ENCODE data around the gene SCG2.

Gene SCG2

DNA sequence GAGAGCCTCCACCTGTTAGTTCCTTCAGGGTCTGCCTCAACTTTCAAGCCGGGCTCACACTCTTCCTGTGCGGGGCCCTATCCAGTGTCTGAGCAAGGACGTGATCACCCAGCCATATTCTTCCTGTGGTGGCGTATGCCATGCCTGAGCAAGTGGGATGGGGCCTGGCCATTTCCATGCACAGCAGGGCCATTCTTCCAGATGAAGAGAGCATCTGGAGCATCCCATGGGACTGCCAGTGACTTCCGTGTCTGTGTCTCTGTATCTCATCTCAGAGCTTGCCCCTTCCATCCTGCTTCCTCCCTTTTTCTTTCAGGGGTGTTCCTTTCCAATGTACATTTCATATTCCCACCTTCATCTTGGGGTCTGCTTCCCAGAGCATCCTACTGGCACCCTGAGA is 20.2 kb downstream of the SCG2 start:
- no peak for DNase-seq (ENCODE audit: low spot score)
- TF ChIP-seq, protein P1, sequence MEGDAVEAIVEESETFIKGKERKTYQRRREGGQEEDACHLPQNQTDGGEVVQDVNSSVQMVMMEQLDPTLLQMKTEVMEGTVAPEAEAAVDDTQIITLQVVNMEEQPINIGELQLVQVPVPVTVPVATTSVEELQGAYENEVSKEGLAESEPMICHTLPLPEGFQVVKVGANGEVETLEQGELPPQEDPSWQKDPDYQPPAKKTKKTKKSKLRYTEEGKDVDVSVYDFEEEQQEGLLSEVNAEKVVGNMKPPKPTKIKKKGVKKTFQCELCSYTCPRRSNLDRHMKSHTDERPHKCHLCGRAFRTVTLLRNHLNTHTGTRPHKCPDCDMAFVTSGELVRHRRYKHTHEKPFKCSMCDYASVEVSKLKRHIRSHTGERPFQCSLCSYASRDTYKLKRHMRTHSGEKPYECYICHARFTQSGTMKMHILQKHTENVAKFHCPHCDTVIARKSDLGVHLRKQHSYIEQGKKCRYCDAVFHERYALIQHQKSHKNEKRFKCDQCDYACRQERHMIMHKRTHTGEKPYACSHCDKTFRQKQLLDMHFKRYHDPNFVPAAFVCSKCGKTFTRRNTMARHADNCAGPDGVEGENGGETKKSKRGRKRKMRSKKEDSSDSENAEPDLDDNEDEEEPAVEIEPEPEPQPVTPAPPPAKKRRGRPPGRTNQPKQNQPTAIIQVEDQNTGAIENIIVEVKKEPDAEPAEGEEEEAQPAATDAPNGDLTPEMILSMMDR (IDR thresholded peaks at IDR 0.05; ENCODE audit: borderline replicate concordance, control extremely low read depth, extremely low read depth, insufficient read depth, missing control alignments): no peak
- in situ Hi-C loops (cut with MboI; ENCODE audit: low sequenced_read_pairs, unreplicated experiment): no loop called here

DNA sequence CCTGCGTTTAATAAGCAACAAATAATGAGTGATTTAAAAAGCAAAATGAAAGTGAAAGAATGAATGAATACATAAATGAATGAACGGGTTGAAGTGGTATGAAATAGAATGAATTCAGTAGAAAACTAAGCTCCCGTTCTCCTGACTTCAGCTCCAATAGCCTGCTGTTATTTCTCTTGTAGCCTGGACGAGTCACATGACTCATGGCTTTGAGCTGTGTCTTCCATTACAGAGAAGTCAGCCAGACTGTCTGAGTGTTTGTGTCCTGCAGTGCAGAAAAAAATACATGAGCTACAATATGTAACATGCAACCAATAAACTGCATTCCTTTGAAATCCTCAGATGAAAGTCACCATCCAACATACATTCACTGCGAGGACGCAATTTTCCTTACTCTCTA is 21.2 kb downstream of the SCG2 start:
- TF ChIP-seq, protein P1 (IDR thresholded peaks at IDR 0.05; ENCODE audit: borderline replicate concordance, control extremely low read depth, extremely low read depth, insufficient read depth, missing control alignments): no peak
- DNase-seq (ENCODE audit: low spot score): no peak
- in situ Hi-C loops (cut with MboI; ENCODE audit: low sequenced_read_pairs, unreplicated experiment): no loop called here

DNA sequence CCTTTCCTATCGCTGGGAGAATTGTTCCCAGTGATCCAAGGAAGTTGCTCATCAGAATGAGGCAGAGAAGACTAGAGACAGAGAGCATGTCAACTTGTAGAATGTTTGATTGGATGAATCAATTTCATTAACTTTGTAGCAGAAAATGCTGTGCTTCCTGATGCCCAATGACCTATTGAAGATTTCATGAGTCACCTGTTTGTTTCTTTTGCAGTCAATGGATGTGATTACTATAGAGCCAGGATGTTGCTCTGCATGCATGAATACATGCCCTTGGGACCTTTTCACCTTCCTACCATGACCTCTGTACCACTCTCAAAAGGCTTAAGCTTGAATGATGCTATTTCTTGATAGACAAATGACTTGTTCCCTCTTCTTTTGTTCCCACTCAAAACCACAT is 23.3 kb downstream of the SCG2 start:
- TF ChIP-seq, protein P1 (IDR thresholded peaks at IDR 0.05; ENCODE audit: borderline replicate concordance, control extremely low read depth, extremely low read depth, insufficient read depth, missing control alignments): no peak
- in situ Hi-C loops (cut with MboI; ENCODE audit: low sequenced_read_pairs, unreplicated experiment): no loop called here
- no peak for DNase-seq (ENCODE audit: low spot score)

DNA sequence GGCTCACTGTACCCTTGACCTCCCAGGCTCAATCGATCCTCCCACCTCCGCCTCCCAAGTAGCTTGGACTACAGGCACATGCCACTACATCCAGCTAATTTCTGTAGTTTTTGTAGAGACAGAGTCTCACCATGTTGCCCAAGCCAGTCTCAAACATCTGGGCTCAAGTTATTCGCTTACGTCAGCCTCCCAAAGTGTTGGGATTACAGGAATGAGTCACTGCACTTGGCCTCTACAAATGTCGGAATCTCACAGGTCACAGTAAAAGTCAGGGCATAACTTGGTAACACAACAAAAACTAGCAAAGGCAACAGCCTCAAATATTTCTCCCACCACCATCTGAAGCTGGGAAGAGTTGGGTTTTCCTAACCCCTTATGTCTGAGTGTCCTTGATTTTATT is 25.3 kb downstream of the SCG2 start:
- no peak for DNase-seq (ENCODE audit: low spot score)
- TF ChIP-seq, protein P1 (IDR thresholded peaks at IDR 0.05; ENCODE audit: borderline replicate concordance, control extremely low read depth, extremely low read depth, insufficient read depth, missing control alignments): no peak
- in situ Hi-C loops (cut with MboI; ENCODE audit: low sequenced_read_pairs, unreplicated experiment): no loop called here

DNA sequence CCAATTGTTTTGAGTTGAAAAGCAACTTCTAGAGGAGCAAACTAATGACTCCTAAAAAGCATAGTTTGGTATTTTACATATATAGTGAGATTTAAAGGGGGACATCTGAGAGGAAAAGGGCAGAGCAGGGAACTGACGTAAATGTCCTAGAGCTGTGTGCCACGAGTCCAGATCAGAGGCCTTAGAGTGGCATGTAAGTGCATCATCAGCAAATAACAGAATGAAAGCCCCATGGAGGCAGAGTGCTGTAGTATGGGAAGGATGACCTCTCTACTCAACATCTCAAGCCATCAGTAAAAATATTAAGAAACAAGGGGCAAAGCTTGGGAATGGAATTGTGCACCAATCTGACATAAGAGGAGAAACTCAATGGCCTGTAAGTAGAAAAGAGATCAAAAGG is 31.4 kb downstream of the SCG2 start:
- in situ Hi-C loops (cut with MboI; ENCODE audit: low sequenced_read_pairs, unreplicated experiment): no loop called here
- TF ChIP-seq, protein P1 (IDR thresholded peaks at IDR 0.05; ENCODE audit: borderline replicate concordance, control extremely low read depth, extremely low read depth, insufficient read depth, missing control alignments): no peak
- no peak for DNase-seq (ENCODE audit: low spot score)

DNA sequence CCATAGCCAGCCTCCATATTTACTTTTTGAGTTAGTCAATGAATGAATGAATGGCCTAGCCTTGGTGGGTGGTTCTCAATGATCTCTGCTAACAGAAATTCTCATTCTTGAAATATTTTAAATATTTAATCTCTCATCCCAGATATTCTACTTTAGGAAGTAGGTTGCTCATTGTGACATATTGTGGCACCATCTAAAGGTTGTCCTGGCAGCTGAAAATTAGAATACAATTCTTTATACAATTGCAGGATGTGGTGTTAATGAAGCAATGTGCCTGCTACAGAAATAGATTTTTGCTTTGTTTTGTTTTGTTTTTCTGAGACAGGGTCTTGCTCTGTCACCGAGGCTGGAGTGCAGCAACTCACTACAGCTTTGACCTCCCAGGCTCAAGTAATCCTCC is 35.8 kb downstream of the SCG2 start:
- TF ChIP-seq, protein P1 (IDR thresholded peaks at IDR 0.05; ENCODE audit: borderline replicate concordance, control extremely low read depth, extremely low read depth, insufficient read depth, missing control alignments): no peak
- in situ Hi-C loops (cut with MboI; ENCODE audit: low sequenced_read_pairs, unreplicated experiment): no loop called here
- DNase-seq (ENCODE audit: low spot score): no peak

DNA sequence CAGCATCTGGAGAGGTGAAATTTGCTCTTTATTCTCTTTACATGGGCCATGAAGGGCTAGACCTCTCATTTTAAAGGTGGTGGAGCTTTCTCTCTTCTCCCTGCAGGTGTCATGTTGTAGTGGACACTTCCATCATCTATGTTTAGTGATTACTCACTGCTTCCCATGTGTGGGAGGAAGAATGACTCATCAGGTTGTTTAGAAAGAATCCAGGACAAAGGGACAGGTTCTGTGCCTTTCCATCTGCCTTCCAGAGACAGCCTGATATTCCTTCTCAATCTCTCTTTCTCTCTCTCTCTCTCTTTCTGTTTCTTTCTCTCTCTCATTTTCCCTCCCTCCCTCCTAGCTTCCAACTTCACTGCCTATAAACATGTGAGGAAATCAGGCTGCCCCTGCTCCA is 38.7 kb downstream of the SCG2 start:
- TF ChIP-seq, protein P1 (IDR thresholded peaks at IDR 0.05; ENCODE audit: borderline replicate concordance, control extremely low read depth, extremely low read depth, insufficient read depth, missing control alignments): no peak
- in situ Hi-C loops (cut with MboI; ENCODE audit: low sequenced_read_pairs, unreplicated experiment): no loop called here
- DNase-seq (ENCODE audit: low spot score): no peak

All from GM13976 (cell line).